ENCODE results near the gene ABAT.
"Not testable (repeated sequence)": the region's sequence is repeated elsewhere in the genome, so short reads cannot be mapped to it uniquely, and the experiment has no call there.

The ABAT gene

GRCh38 chr16:8751481-8752311 lies 77.3 kb downstream of the ABAT start:
- DNase-seq = no peak

- DNase-seq = no peak
These were observed 78.3 kb downstream of the ABAT start for GRCh38 chr16:8752706-8753105.

GRCh38 chr16:8753416-8754054 lies 79.1 kb downstream of the ABAT start:
- DNase-seq = no peak

GRCh38 chr16:8756755-8757154 lies 82.3 kb downstream of the ABAT start:
- DNase-seq = no peak

- no peak for DNase-seq
These were observed 83.6 kb downstream of the ABAT start for GRCh38 chr16:8758022-8758421.

- DNase-seq = no peak
These were observed 85.6 kb downstream of the ABAT start for GRCh38 chr16:8760021-8760420.

- DNase-seq = no peak
These were observed 86.7 kb downstream of the ABAT start for GRCh38 chr16:8761078-8761477.

GRCh38 chr16:8762254-8762653 lies 87.8 kb downstream of the ABAT start:
- DNase-seq = no peak

GRCh38 chr16:8763083-8763482 lies 88.7 kb downstream of the ABAT start:
- DNase-seq = no peak

- no peak for DNase-seq
These were observed 89.5 kb downstream of the ABAT start for GRCh38 chr16:8763899-8764298.

- DNase-seq = no peak
These were observed 90.3 kb downstream of the ABAT start for GRCh38 chr16:8764525-8765250.

GRCh38 chr16:8767176-8767575 lies 92.8 kb downstream of the ABAT start:
- no peak for DNase-seq

- DNase-seq = no peak
These were observed 93.9 kb downstream of the ABAT start for GRCh38 chr16:8768283-8768682.

GRCh38 chr16:8768692-8769091 lies 94.3 kb downstream of the ABAT start:
- no peak for DNase-seq

- no peak for DNase-seq
These were observed 99.1 kb downstream of the ABAT start for GRCh38 chr16:8773537-8773936.

- DNase-seq = no peak
These were observed 99.8 kb downstream of the ABAT start for GRCh38 chr16:8774208-8774607.

- DNase-seq = no peak
These were observed 100.9 kb downstream of the ABAT start for GRCh38 chr16:8775359-8775758.

- DNase-seq = no peak
These were observed 101.7 kb downstream of the ABAT start for GRCh38 chr16:8776129-8776584.

GRCh38 chr16:8777217-8777616 lies 102.8 kb downstream of the ABAT start:
- DNase-seq = no peak

- no peak for DNase-seq
These were observed 107.4 kb downstream of the ABAT start for GRCh38 chr16:8781797-8782196.

GRCh38 chr16:8782673-8783072 lies 108.3 kb downstream of the ABAT start:
- no peak for DNase-seq

- DNase-seq = no peak
These were observed 111.0 kb downstream of the ABAT start for GRCh38 chr16:8785408-8785807.

GRCh38 chr16:8786316-8786715 lies 111.9 kb downstream of the ABAT start:
- DNase-seq = not testable (repeated sequence)

All from DMS79 (cell line).